ENCODE results near the gene LCK. TPM values are rescaled to one million over a fixed set of nuclear protein-coding genes. Genes with fewer than 3 reads are reported as not detected.

The LCK gene
- total RNA-seq, 1 experiment from 2014 or later: 51.0 TPM

DNA sequence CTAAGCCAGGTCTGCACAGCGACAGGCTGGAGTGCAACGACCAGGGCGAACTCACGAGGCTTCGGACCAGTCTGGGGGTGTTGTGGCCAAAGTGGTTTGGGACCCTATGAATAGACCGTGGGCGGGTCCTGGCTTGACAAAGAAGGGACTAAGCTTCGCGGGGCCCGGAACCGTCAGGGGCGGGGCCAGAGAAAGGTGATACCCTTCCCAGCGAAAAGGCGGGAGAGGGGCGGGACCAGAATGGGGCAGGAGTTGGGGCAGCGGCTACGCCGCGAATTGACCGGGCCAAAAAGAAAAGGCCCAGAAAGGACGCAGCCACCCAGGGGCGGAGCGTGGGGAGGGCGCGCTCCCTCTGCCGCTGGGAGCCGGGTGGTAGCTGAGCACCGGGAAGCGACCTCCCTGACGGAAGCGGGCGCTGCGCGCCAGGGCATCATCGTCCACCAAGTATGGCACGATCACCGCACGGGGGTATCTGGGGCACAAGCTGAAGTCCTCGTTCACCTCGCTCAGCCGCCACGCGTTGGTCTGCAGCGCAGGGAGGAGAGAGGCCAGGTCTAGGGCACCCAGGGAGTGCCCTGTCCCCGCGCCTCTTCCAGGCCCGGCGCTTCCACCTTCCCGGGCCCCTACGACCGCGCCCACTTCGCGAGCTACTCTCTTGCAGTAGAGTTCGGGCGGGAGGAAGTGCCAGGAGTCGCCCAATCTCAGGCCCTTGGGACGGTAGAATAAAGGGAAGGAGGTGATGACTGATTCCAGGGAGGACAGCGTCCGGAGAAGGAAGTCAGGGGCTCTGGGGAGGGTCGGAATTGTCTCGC is 10.7 kb upstream of the LCK start (continued):
- TF ChIP-seq FOXP4 (CRISPR knock-in tag; IDR thresholded peaks at IDR 0.05): peak; percentile 66; the same call in 1 of the 2 replicates
- no peak for TF ChIP-seq EMX1 (CRISPR knock-in tag; IDR thresholded peaks at IDR 0.05)
- no peak for TF ChIP-seq JUN (CRISPR knock-in tag; IDR thresholded peaks at IDR 0.05)
- TF ChIP-seq ZNF232 (CRISPR knock-in tag; IDR thresholded peaks at IDR 0.05): no peak
- TF ChIP-seq MYBL2 (CRISPR knock-in tag; IDR thresholded peaks at IDR 0.05): peak; percentile 84
- TF ChIP-seq KAT7 (CRISPR knock-in tag; IDR thresholded peaks at IDR 0.05; ENCODE audit: borderline replicate concordance): 0 out of 2 replicates have a peak, but pooled peaks have one; percentile 48
- TF ChIP-seq, protein P1, sequence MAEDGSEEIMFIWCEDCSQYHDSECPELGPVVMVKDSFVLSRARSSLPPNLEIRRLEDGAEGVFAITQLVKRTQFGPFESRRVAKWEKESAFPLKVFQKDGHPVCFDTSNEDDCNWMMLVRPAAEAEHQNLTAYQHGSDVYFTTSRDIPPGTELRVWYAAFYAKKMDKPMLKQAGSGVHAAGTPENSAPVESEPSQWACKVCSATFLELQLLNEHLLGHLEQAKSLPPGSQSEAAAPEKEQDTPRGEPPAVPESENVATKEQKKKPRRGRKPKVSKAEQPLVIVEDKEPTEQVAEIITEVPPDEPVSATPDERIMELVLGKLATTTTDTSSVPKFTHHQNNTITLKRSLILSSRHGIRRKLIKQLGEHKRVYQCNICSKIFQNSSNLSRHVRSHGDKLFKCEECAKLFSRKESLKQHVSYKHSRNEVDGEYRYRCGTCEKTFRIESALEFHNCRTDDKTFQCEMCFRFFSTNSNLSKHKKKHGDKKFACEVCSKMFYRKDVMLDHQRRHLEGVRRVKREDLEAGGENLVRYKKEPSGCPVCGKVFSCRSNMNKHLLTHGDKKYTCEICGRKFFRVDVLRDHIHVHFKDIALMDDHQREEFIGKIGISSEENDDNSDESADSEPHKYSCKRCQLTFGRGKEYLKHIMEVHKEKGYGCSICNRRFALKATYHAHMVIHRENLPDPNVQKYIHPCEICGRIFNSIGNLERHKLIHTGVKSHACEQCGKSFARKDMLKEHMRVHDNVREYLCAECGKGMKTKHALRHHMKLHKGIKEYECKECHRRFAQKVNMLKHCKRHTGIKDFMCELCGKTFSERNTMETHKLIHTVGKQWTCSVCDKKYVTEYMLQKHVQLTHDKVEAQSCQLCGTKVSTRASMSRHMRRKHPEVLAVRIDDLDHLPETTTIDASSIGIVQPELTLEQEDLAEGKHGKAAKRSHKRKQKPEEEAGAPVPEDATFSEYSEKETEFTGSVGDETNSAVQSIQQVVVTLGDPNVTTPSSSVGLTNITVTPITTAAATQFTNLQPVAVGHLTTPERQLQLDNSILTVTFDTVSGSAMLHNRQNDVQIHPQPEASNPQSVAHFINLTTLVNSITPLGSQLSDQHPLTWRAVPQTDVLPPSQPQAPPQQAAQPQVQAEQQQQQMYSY (CRISPR knock-in tag; IDR thresholded peaks at IDR 0.05): peak; percentile 88
- 0 out of 2 replicates have a peak, but pooled peaks have one; percentile 45 for TF ChIP-seq TEAD1 (CRISPR knock-in tag; IDR thresholded peaks at IDR 0.05)
- no peak for TF ChIP-seq MXD4 (CRISPR knock-in tag; IDR thresholded peaks at IDR 0.05; ENCODE audit: borderline replicate concordance)
- TF ChIP-seq SMAD3 (CRISPR knock-in tag; IDR thresholded peaks at IDR 0.05; ENCODE audit: borderline replicate concordance): 0 out of 2 replicates have a peak, but pooled peaks have one; percentile 74
- 0 out of 2 replicates have a peak, but pooled peaks have one; percentile 49 for TF ChIP-seq TEAD4 (CRISPR knock-in tag; IDR thresholded peaks at IDR 0.05)
- peak; percentile 87 for TF ChIP-seq SP1 (CRISPR knock-in tag; conservative IDR thresholded peaks at IDR 0.05)
- peak; percentile 42 for TF ChIP-seq ZNF121 (CRISPR knock-in tag; IDR thresholded peaks at IDR 0.05)
- no peak for TF ChIP-seq GABPB1 (CRISPR knock-in tag; IDR thresholded peaks at IDR 0.05)
- TF ChIP-seq, protein P2, sequence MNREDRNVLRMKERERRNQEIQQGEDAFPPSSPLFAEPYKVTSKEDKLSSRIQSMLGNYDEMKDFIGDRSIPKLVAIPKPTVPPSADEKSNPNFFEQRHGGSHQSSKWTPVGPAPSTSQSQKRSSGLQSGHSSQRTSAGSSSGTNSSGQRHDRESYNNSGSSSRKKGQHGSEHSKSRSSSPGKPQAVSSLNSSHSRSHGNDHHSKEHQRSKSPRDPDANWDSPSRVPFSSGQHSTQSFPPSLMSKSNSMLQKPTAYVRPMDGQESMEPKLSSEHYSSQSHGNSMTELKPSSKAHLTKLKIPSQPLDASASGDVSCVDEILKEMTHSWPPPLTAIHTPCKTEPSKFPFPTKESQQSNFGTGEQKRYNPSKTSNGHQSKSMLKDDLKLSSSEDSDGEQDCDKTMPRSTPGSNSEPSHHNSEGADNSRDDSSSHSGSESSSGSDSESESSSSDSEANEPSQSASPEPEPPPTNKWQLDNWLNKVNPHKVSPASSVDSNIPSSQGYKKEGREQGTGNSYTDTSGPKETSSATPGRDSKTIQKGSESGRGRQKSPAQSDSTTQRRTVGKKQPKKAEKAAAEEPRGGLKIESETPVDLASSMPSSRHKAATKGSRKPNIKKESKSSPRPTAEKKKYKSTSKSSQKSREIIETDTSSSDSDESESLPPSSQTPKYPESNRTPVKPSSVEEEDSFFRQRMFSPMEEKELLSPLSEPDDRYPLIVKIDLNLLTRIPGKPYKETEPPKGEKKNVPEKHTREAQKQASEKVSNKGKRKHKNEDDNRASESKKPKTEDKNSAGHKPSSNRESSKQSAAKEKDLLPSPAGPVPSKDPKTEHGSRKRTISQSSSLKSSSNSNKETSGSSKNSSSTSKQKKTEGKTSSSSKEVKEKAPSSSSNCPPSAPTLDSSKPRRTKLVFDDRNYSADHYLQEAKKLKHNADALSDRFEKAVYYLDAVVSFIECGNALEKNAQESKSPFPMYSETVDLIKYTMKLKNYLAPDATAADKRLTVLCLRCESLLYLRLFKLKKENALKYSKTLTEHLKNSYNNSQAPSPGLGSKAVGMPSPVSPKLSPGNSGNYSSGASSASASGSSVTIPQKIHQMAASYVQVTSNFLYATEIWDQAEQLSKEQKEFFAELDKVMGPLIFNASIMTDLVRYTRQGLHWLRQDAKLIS (CRISPR knock-in tag; IDR thresholded peaks at IDR 0.05; ENCODE audit: borderline replicate concordance): no peak; the same call in 1 of the 2 replicates
- TF ChIP-seq, protein P3, sequence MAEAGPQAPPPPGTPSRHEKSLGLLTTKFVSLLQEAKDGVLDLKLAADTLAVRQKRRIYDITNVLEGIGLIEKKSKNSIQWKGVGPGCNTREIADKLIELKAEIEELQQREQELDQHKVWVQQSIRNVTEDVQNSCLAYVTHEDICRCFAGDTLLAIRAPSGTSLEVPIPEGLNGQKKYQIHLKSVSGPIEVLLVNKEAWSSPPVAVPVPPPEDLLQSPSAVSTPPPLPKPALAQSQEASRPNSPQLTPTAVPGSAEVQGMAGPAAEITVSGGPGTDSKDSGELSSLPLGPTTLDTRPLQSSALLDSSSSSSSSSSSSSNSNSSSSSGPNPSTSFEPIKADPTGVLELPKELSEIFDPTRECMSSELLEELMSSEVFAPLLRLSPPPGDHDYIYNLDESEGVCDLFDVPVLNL (CRISPR knock-in tag; IDR thresholded peaks at IDR 0.05; ENCODE audit: borderline replicate concordance, low read depth): no peak
- TF ChIP-seq ZBTB43 (CRISPR knock-in tag; IDR thresholded peaks at IDR 0.05): peak; percentile 62; the same call in 1 of the 2 replicates
- TF ChIP-seq ESRRA (CRISPR knock-in tag; IDR thresholded peaks at IDR 0.05; ENCODE audit: borderline replicate concordance): peak; percentile 21; the same call in 1 of the 2 replicates
- 0 out of 2 replicates have a peak, but pooled peaks have one; percentile 8 for TF ChIP-seq ATF3 (CRISPR knock-in tag; conservative IDR thresholded peaks at IDR 0.05)
- TF ChIP-seq HMGXB4 (CRISPR knock-in tag; IDR thresholded peaks at IDR 0.05): peak; percentile 42; the same call in 1 of the 2 replicates
- peak; percentile 54; the same call in 1 of the 2 replicates for TF ChIP-seq NFE2L1 (CRISPR knock-in tag; IDR thresholded peaks at IDR 0.05)
